Body of pancreas (tissue), 4 donors: ENCODE results near the gene SENP3. TPM values are rescaled to one million over a fixed set of nuclear protein-coding genes. Genes with fewer than 3 reads are reported as not detected.

Experiments used
- ATAC-seq: fragments of 150-250 bp; one replicate; pipeline ENCODE4 v1.9.1; 2016
- DNase-seq, 4 donors: peaks; one replicate each; pipeline ENCODE4 v3.0.0-alpha.2; 2019
- H3K27ac ChIP-seq, 4 donors: fragments of 200-600 bp; sonication (generic); 1 replicate in 3 of 4; 2 replicates in 1 of 4; pipeline versions ENCODE4 v1.5.1 to v1.6.1; 2016 to 2019; ENCODE audit warnings: mild to moderate bottlenecking in 1 of 4, mixed read lengths in 1 of 4, moderate library complexity in 1 of 4
- H3K27me3 ChIP-seq, 2 donors: fragments of 200-600 bp; sonication (generic); one replicate each; pipeline ENCODE4 v1.6.0; 2016; ENCODE audit warnings: mild to moderate bottlenecking in 1 of 2
- H3K36me3 ChIP-seq, 2 donors: fragments of 200-600 bp; sonication (generic); replicated peaks in 1 of 2; 2 replicates each; pipeline ENCODE4 v1.5.1; 2016; ENCODE audit warnings: low read depth in 2 of 2; ENCODE audit not compliant: insufficient read depth in 1 of 2
- H3K4me1 ChIP-seq: fragments of 200-600 bp; sonication (generic); one replicate; pipeline ENCODE4 v1.6.0; 2016
- H3K4me3 ChIP-seq, 2 donors: fragments of 200-600 bp; sonication (generic); 1 replicate in 1 of 2; 2 replicates in 1 of 2; pipeline ENCODE4 v1.5.1; 2016 to 2019
- H3K9me3 ChIP-seq, 3 donors: fragments of 200-600 bp; sonication (generic); 1 replicate in 2 of 3; 2 replicates in 1 of 3; pipeline ENCODE4 v1.5.1; 2016
- POLR2A ChIP-seq, 3 donors: fragments of 450-650 bp; IDR thresholded peaks; one replicate each; pipeline ENCODE4 v1.6.1; 2016; ENCODE audit warnings: antibody characterized with exemption in 3 of 3, mild to moderate bottlenecking in 2 of 3
- WGBS, 2 donors: methylation state at CpG; one replicate each; pipeline ENCODE4 v1.1.5; 2017; 5-methylcytosine and 5-hydroxymethylcytosine counted together
- intact Hi-C: fragments of 100-400 bp; cut with DNase I; formaldehyde crosslinking; loops from one replicate; pipeline ENCODE4 v1.15.1; 2023
- total RNA-seq, 2 donors: library from RNA; depleted of rRNA; stranded (reverse); fragments of >200 nt; gene quantifications; one replicate each; pipeline ENCODE4 v1.1.0, GENCODE V29; 2016
- TF ChIP-seq, protein P1 (sequence below), 7 experiments: fragments of 450-650 bp in 4 of 7; fragments of 200-600 bp in 3 of 7; sonication (generic) in 3 of 7; IDR thresholded peaks; one replicate each; pipeline ENCODE4 v1.5.1; 2016 to 2019; ENCODE audit warnings: antibody characterized with exemption in 7 of 7

SENP3 gene
- total RNA-seq, 2 donors from 2014 or later = 25.7 to 28.0 TPM

DNA sequence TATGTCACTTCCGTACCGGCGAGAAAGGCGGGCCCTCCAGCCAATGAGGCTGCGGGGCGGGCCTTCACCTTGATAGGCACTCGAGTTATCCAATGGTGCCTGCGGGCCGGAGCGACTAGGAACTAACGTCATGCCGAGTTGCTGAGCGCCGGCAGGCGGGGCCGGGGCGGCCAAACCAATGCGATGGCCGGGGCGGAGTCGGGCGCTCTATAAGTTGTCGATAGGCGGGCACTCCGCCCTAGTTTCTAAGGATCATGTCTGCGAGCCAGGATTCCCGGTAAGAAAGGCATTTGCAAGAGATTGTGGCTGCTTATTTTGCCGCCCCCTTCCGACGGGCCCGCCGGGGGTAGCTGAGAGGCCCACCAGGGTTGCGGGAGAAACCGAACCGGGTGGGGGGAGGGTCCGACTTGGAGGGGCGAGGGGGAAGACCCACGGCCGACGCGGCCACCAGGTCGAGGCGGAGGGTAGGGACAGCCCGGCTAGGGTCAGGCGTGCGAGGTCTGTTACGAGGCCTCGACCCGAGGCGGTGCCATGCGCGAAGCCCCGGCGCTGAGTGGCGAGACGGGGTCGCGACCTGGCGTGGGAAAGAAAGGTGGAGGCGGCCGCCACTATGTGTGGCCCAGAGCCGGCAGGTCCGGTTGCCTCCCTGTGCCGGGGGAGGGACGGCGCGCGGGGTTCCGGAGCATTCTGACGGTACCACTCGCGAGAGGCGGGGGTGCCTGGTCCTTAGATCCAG, 11.0 kb downstream of the SENP3 start:
- 0 to 1% methylated on average over 25 to 72 of the region's 73 CpGs for WGBS, 2 donors
- ATAC-seq (peak; percentile 93), DNase-seq (peak; percentile 100)
- Histone ChIP-seq H3K27ac (peak overlapping the region; percentile 90 to 99 (median 98)), H3K4me1 (peaks cover 29% of the 10 kb centered on the region), H3K9me3 (no peaks in the 10 kb centered on the region), H3K4me3 (peak overlapping the region; percentile 88 to 98), H3K36me3 (peaks cover 31 to 35% of the 10 kb centered on the region in 2 donors), H3K27me3 (no peaks in the 10 kb centered on the region)
- intact Hi-C loops = no loop called here
- TF ChIP-seq, protein P1, sequence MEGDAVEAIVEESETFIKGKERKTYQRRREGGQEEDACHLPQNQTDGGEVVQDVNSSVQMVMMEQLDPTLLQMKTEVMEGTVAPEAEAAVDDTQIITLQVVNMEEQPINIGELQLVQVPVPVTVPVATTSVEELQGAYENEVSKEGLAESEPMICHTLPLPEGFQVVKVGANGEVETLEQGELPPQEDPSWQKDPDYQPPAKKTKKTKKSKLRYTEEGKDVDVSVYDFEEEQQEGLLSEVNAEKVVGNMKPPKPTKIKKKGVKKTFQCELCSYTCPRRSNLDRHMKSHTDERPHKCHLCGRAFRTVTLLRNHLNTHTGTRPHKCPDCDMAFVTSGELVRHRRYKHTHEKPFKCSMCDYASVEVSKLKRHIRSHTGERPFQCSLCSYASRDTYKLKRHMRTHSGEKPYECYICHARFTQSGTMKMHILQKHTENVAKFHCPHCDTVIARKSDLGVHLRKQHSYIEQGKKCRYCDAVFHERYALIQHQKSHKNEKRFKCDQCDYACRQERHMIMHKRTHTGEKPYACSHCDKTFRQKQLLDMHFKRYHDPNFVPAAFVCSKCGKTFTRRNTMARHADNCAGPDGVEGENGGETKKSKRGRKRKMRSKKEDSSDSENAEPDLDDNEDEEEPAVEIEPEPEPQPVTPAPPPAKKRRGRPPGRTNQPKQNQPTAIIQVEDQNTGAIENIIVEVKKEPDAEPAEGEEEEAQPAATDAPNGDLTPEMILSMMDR (IDR thresholded peaks at IDR 0.05) = peak in 1 of 7 experiments; percentile 23
- peak; percentile 98 to 100 (median 100) for TF ChIP-seq POLR2A (IDR thresholded peaks at IDR 0.05)

DNA sequence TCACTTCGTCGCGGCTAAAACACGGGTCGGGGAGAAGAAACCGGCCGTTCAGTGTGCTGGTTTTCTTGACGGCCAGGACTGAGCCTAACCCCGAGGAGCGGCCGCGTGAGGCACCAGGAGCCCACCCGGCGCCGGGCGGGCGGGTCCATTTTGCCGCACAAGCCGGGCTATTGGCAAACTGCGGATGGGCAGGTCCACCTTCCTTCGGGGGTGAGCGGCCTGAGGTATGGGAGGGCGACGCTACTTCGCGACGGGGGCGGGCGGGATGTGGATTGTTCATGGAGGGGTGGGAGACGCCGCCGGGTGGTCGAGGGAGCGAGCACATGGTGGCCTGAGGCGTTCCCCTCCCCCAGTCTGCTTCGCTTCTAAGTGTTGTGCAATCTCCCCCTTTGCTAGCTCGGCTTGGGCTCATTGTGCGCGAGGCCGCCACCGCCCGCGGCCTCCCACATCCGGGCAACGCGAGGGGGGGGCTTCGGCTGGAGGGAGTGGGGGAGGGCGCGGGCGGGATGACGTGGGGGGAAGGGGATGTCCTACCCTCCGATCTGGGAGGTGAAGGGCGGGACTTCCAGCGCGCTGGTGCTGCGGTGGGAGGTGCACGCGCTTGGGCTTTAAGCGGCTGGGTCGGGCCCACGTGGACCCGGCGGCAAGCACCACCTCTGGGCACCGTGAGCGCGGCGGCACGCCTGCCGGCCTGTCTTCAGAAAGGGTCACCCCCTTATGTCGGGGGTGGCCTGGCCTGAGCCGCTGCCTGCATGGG, 11.8 kb downstream of the SENP3 start:
- Histone ChIP-seq H3K4me3 (peak overlapping the region; percentile 88 to 98), H3K9me3 (no peaks in the 10 kb centered on the region), H3K36me3 (peaks cover 37 to 41% of the 10 kb centered on the region in 2 donors), H3K27me3 (no peaks in the 10 kb centered on the region), H3K27ac (peak overlapping the region; percentile 90 to 99 (median 98)), H3K4me1 (peaks cover 29% of the 10 kb centered on the region)
- DNase-seq (peak; percentile 85 to 92 (median 88)), ATAC-seq (peak; percentile 60)
- no peak for TF ChIP-seq POLR2A (IDR thresholded peaks at IDR 0.05)
- TF ChIP-seq, protein P1 (IDR thresholded peaks at IDR 0.05) = no peak
- intact Hi-C loops = no loop called here
- WGBS, 2 donors = 1% methylated on average over 21 to 65 of the region's 71 CpGs

DNA sequence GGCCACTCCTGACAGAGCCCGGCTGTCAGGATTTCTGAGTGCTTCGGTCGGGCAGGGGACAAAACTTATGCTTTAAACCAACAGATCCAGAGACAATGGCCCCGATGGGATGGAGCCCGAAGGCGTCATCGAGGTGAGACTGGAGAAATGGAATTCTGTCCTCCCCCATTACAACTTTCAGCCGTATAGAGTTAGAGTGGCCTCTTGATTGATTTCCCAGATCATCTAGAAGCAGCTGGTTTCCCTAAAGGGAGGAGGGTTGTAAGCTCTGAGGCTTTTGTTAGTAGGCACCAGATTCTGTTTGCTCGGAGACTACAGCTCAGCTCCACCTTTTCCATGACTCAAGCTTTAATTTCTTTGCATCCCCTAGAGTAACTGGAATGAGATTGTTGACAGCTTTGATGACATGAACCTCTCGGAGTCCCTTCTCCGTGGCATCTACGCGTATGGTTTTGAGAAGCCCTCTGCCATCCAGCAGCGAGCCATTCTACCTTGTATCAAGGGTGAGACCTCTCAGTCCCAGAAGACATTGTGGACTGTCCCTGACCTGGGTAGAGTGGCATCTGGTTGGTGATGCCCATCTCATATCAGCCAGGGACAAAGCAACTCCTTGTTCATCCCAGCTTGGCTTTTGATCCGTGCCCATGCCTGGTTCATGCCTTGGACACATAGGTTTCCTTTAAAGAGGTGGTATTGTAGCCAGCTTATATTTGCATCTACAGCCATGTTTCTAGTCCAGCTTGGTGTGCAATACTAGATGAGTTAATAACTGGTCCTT, 12.6 kb downstream of the SENP3 start:
- ATAC-seq (no peak), DNase-seq (no peak)
- intact Hi-C loops = no loop called here
- H3K27me3 ChIP-seq = no peaks in the 10 kb centered on the region
- WGBS, 2 donors = 18 to 23% methylated on average over 14 to 15 of the region's 15 CpGs
- TF ChIP-seq, protein P1 (IDR thresholded peaks at IDR 0.05) = no peak
- TF ChIP-seq POLR2A (IDR thresholded peaks at IDR 0.05) = no peak
- H3K9me3 ChIP-seq = no peaks in the 10 kb centered on the region
- peak overlapping the region; percentile 90 to 99 (median 98) for H3K27ac ChIP-seq
- H3K4me3 ChIP-seq = peak overlapping the region; percentile 88 to 98
- peaks cover 37 to 39% of the 10 kb centered on the region in 2 donors for H3K36me3 ChIP-seq
- H3K4me1 ChIP-seq = peaks cover 38% of the 10 kb centered on the region

DNA sequence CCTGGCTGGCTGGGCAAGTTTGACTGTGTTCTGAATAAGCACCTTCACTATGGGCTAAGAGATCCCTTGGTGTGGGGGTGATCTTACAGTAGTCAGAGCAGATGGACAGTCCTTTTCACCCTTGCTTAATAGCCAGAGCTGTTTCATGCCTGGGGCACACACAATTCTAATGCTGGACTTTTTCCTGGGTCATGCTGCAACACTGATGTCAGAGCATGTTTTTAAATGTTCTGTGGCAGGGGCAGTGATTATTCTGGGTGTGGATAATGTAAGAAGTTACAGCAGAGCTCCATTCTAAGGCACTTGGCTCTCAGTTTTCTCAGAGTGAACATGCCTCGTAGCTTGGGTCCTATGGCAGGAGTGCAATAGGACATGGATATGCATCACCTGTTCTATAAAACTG, 13.8 kb downstream of the SENP3 start:
- DNase-seq = no peak
- 74% methylated on average over 1 of the region's 1 CpG; no CpG with 5 or more reads in 1 of the 2 donors for WGBS, 2 donors
- peaks cover 36 to 37% of the 10 kb centered on the region in 2 donors for H3K36me3 ChIP-seq
- H3K27me3 ChIP-seq = no peaks in the 10 kb centered on the region
- no peak overlapping the region for H3K4me3 ChIP-seq
- H3K9me3 ChIP-seq = no peaks in the 10 kb centered on the region
- ATAC-seq = no peak
- peaks cover 48% of the 10 kb centered on the region for H3K4me1 ChIP-seq
- TF ChIP-seq, protein P1 (IDR thresholded peaks at IDR 0.05) = no peak
- no peak for TF ChIP-seq POLR2A (IDR thresholded peaks at IDR 0.05)
- H3K27ac ChIP-seq = peak overlapping the region in 2 of 4 donors; percentile 97 to 99
- intact Hi-C loops = no loop called here
